ENCODE results near the gene KIAA1217. TPM values are rescaled to one million over a fixed set of nuclear protein-coding genes. Genes with fewer than 3 reads are reported as not detected.

The KIAA1217 gene
- total and polyA plus RNA-seq, 9 of the 15 experiments (the other 6 are each of a cell fraction or from before 2014, with no cell fraction given) = 0.04 TPM; not detected in 8

DNA sequence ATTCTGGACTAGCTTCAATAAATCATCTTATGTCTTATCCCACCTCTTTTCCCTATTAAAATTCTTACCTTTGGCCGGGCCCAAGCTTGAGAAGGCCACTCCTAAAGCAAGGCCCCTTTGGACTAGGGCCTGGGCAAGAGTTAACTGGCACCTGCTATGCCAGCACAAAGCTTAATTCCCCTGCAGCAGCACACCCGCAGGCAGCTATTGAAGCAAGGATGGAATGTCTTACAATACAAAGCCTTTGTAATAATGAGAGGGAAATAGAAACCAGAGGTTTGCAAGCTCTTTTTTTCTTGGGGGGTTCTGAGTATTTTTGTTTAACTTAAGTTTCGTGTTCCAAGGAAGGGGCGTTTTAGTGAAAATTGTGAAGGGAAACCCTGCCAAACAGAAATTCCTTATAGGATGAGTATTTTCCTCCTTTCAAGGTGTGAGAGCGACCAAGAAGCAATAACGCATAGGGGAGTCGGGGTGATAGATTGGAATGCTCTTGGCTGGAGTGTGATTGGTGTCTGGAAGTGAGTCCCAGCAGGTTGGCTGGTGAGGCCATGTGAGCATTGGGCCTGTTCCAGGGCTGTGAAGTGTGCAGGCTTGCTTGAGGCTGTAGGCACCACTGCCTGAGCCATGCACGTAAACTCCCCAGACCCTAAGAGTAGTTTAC lies 148.5 kb downstream of the KIAA1217 start (continued):
- TF ChIP-seq, protein P1, sequence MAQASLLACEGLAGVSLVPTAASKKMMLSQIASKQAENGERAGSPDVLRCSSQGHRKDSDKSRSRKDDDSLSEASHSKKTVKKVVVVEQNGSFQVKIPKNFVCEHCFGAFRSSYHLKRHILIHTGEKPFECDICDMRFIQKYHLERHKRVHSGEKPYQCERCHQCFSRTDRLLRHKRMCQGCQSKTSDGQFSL (CRISPR knock-in tag; IDR thresholded peaks at IDR 0.05) = no peak
- TF ChIP-seq, protein P1 (tag; IDR thresholded peaks at IDR 0.05) = no peak
- TF ChIP-seq HNRNPUL1 (IDR thresholded peaks at IDR 0.05; ENCODE audit: low read length) (no peak), GABPB1 (CRISPR knock-in tag; IDR thresholded peaks at IDR 0.05) (no peak)

DNA sequence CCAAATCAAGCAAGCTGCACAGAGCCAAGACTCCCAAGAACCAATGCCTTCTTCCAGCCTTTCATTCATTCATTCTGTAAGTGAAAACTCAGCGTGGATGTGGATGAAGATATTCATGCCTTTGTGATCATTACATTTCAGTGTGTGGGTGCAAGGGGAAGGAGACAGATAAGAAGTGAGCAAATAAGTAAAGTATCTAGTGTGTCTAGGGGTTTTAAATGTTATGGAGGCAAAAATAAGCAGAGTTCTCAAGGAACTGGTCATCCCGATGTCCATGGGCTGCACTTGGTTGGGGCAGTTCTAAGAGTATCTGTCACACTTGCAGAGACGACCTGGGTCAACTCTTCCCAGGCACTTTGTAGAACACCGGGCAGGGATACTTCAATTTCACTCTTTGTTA lies 149.1 kb downstream of the KIAA1217 start:
- BruUV-seq (replicated peaks) = no TSS peak
- no peak overlapping the region for H3K27ac ChIP-seq (ENCODE audit: extremely low read depth, low read depth, low read length)
- no peaks in the 10 kb centered on the region for H3K9me3 ChIP-seq (replicated peaks; ENCODE audit: control insufficient read depth, insufficient read depth, low read depth, low read length)
- no peak overlapping the region for H3K4me3 ChIP-seq
- H3K9ac ChIP-seq (ENCODE audit: insufficient read depth in 1 of 2, low read depth in 2 of 2, low read length in 2 of 2) = no peak overlapping the region
- H3K79me2 ChIP-seq (ENCODE audit: control insufficient read depth, insufficient read depth, low read length) = no peaks in the 10 kb centered on the region
- no peak for ATAC-seq
- H3K9me1 ChIP-seq (ENCODE audit: control insufficient read depth, insufficient read depth, low read length) = no peaks in the 10 kb centered on the region
- no peaks in the 10 kb centered on the region for H3K27me3 ChIP-seq (ENCODE audit: control insufficient read depth in 2 of 2, insufficient read depth in 2 of 2, low read length in 2 of 2)
- 0% methylated on average over 4 of the region's 4 CpGs for WGBS (ENCODE audit: insufficient coverage, low coverage, missing lambda C conversion rate)
- no peaks in the 10 kb centered on the region for H3K36me3 ChIP-seq (ENCODE audit: control insufficient read depth, insufficient read depth, low read length)
- in situ Hi-C loops (cut with MboI) (no loop called here), intact Hi-C loops (cut with micrococcal nuclease) (no loop called here)
- H4K20me1 ChIP-seq (replicated peaks; ENCODE audit: control insufficient read depth, insufficient read depth, low read length) = no peaks in the 10 kb centered on the region; the same call in 1 of the 2 replicates
- DNase-seq (ENCODE audit: extremely low read depth in 1 of 4, low spot score in 3 of 4) = no peak
- no peak overlapping the region for H2AFZ ChIP-seq (ENCODE audit: low read depth, low read length)
- H3K4me1 ChIP-seq (replicated peaks in 1 of 2; ENCODE audit: control insufficient read depth in 2 of 2, insufficient read depth in 2 of 2, low read length in 2 of 2) = no peaks in the 10 kb centered on the region
- CTCF ChIA-PET (ENCODE audit: low intra/inter-chr PET ratio) = no interaction called here
- POLR2A ChIA-PET = no interaction called here
- FAIRE-seq = no peak
- H3K4me2 ChIP-seq (ENCODE audit: insufficient read depth, low read length) = no peak overlapping the region
- TF ChIP-seq CC2D1A (IDR thresholded peaks at IDR 0.05) (no peak), ZNF77 (CRISPR knock-in tag; IDR thresholded peaks at IDR 0.05) (no peak), RBFOX2 (IDR thresholded peaks at IDR 0.05; ENCODE audit: low read depth, low read length) (no peak)
- TF ChIP-seq, protein P2, sequence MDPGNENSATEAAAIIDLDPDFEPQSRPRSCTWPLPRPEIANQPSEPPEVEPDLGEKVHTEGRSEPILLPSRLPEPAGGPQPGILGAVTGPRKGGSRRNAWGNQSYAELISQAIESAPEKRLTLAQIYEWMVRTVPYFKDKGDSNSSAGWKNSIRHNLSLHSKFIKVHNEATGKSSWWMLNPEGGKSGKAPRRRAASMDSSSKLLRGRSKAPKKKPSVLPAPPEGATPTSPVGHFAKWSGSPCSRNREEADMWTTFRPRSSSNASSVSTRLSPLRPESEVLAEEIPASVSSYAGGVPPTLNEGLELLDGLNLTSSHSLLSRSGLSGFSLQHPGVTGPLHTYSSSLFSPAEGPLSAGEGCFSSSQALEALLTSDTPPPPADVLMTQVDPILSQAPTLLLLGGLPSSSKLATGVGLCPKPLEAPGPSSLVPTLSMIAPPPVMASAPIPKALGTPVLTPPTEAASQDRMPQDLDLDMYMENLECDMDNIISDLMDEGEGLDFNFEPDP (CRISPR knock-in tag; IDR thresholded peaks at IDR 0.05) = no peak
- TF ChIP-seq, protein P3, sequence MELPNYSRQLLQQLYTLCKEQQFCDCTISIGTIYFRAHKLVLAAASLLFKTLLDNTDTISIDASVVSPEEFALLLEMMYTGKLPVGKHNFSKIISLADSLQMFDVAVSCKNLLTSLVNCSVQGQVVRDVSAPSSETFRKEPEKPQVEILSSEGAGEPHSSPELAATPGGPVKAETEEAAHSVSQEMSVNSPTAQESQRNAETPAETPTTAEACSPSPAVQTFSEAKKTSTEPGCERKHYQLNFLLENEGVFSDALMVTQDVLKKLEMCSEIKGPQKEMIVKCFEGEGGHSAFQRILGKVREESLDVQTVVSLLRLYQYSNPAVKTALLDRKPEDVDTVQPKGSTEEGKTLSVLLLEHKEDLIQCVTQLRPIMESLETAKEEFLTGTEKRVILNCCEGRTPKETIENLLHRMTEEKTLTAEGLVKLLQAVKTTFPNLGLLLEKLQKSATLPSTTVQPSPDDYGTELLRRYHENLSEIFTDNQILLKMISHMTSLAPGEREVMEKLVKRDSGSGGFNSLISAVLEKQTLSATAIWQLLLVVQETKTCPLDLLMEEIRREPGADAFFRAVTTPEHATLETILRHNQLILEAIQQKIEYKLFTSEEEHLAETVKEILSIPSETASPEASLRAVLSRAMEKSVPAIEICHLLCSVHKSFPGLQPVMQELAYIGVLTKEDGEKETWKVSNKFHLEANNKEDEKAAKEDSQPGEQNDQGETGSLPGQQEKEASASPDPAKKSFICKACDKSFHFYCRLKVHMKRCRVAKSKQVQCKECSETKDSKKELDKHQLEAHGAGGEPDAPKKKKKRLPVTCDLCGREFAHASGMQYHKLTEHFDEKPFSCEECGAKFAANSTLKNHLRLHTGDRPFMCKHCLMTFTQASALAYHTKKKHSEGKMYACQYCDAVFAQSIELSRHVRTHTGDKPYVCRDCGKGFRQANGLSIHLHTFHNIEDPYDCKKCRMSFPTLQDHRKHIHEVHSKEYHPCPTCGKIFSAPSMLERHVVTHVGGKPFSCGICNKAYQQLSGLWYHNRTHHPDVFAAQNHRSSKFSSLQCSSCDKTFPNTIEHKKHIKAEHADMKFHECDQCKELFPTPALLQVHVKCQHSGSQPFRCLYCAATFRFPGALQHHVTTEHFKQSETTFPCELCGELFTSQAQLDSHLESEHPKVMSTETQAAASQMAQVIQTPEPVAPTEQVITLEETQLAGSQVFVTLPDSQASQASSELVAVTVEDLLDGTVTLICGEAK (IDR thresholded peaks at IDR 0.05) = no peak
- TF ChIP-seq, protein P3 (CRISPR knock-in tag; IDR thresholded peaks at IDR 0.05) = no peak
